ENCODE results near the gene ZBTB17. TPM values are rescaled to one million over a fixed set of nuclear protein-coding genes. Genes with fewer than 3 reads are reported as not detected.

The ZBTB17 gene
- total and polyA plus RNA-seq, 2 donors = 30.7 to 81.3 TPM

GRCh38 chr1:15948595-15949452 lies 27.1 kb downstream of the ZBTB17 start:
- Histone ChIP-seq H3K27me3 (ENCODE audit: control insufficient read depth in 2 of 2, insufficient read depth in 1 of 2, low read length in 1 of 2) (no peaks in the 10 kb centered on the region), H3K4me3 (ENCODE audit: low read length in 2 of 2) (no peak overlapping the region), H3K4me1 (ENCODE audit: control insufficient read depth in 2 of 2, insufficient read depth in 2 of 2, low read length in 2 of 2) (peaks cover 5 to 51% of the 10 kb centered on the region in 2 donors), H3K27ac (ENCODE audit: low read depth in 1 of 2, low read length in 1 of 2) (peak overlapping the region; percentile 76 to 88), H3K36me3 (ENCODE audit: control insufficient read depth in 2 of 2, insufficient read depth in 2 of 2, low read length in 1 of 2) (peaks cover 56 to 61% of the 10 kb centered on the region in 2 donors), H3K9me3 (ENCODE audit: control insufficient read depth in 2 of 2, insufficient read depth in 1 of 2, low read length in 1 of 2) (no peaks in the 10 kb centered on the region)
- DNase-seq (ENCODE audit: low read depth in 6 of 9, low spot score in 9 of 9) = no peak
- 90% methylated on average over 15 of the region's 15 CpGs for WGBS

GRCh38 chr1:15948091-15948591 lies 27.8 kb downstream of the ZBTB17 start:
- Histone ChIP-seq H3K4me1 (ENCODE audit: control insufficient read depth in 2 of 2, insufficient read depth in 2 of 2, low read length in 2 of 2) (peaks cover 3 to 44% of the 10 kb centered on the region in 2 donors), H3K27me3 (ENCODE audit: control insufficient read depth in 2 of 2, insufficient read depth in 1 of 2, low read length in 1 of 2) (no peaks in the 10 kb centered on the region), H3K9me3 (ENCODE audit: control insufficient read depth in 2 of 2, insufficient read depth in 1 of 2, low read length in 1 of 2) (no peaks in the 10 kb centered on the region), H3K27ac (ENCODE audit: low read depth in 1 of 2, low read length in 1 of 2) (peak overlapping the region in 1 of 2 donors; percentile 12), H3K36me3 (ENCODE audit: control insufficient read depth in 2 of 2, insufficient read depth in 2 of 2, low read length in 1 of 2) (peaks cover 60 to 64% of the 10 kb centered on the region in 2 donors), H3K4me3 (ENCODE audit: low read length in 2 of 2) (no peak overlapping the region)
- no peak for DNase-seq (ENCODE audit: low read depth in 6 of 9, low spot score in 9 of 9)
- WGBS = 96% methylated on average over 16 of the region's 16 CpGs

- no peak for DNase-seq (ENCODE audit: low read depth in 6 of 9, low spot score in 9 of 9)
Measured at GRCh38 chr1:15947382-15948090, 28.4 kb downstream of the ZBTB17 start.

GRCh38 chr1:15946571-15947381 lies 29.1 kb downstream of the ZBTB17 start:
- WGBS = 96% methylated on average over 18 of the region's 18 CpGs
- no peaks in the 10 kb centered on the region for H3K27me3 ChIP-seq (ENCODE audit: control insufficient read depth in 2 of 2, insufficient read depth in 1 of 2, low read length in 1 of 2)
- no peak overlapping the region for H3K4me3 ChIP-seq (ENCODE audit: low read length in 2 of 2)
- no peak overlapping the region for H3K27ac ChIP-seq (ENCODE audit: low read depth in 1 of 2, low read length in 1 of 2)
- H3K4me1 ChIP-seq (ENCODE audit: control insufficient read depth in 2 of 2, insufficient read depth in 2 of 2, low read length in 2 of 2) = peaks cover 3 to 32% of the 10 kb centered on the region in 2 donors
- no peaks in the 10 kb centered on the region for H3K9me3 ChIP-seq (ENCODE audit: control insufficient read depth in 2 of 2, insufficient read depth in 1 of 2, low read length in 1 of 2)
- no peak for DNase-seq (ENCODE audit: low read depth in 6 of 9, low spot score in 9 of 9)
- H3K36me3 ChIP-seq (ENCODE audit: control insufficient read depth in 2 of 2, insufficient read depth in 2 of 2, low read length in 1 of 2) = peaks cover 68 to 74% of the 10 kb centered on the region in 2 donors

More at GRCh38 chr1:15947382-15948090, 28.4 kb downstream of the ZBTB17 start:
- H3K4me1 ChIP-seq (ENCODE audit: control insufficient read depth in 2 of 2, insufficient read depth in 2 of 2, low read length in 2 of 2) = peaks cover 3 to 40% of the 10 kb centered on the region in 2 donors
- H3K36me3 ChIP-seq (ENCODE audit: control insufficient read depth in 2 of 2, insufficient read depth in 2 of 2, low read length in 1 of 2) = peaks cover 65 to 70% of the 10 kb centered on the region in 2 donors
- 95% methylated on average over 10 of the region's 10 CpGs for WGBS
- H3K27me3 ChIP-seq (ENCODE audit: control insufficient read depth in 2 of 2, insufficient read depth in 1 of 2, low read length in 1 of 2) = no peaks in the 10 kb centered on the region
- no peak overlapping the region for H3K4me3 ChIP-seq (ENCODE audit: low read length in 2 of 2)
- no peaks in the 10 kb centered on the region for H3K9me3 ChIP-seq (ENCODE audit: control insufficient read depth in 2 of 2, insufficient read depth in 1 of 2, low read length in 1 of 2)
- no peak overlapping the region for H3K27ac ChIP-seq (ENCODE audit: low read depth in 1 of 2, low read length in 1 of 2)

- WGBS = 98% methylated on average over 17 of the region's 17 CpGs
- H3K36me3 ChIP-seq (ENCODE audit: control insufficient read depth in 2 of 2, insufficient read depth in 2 of 2, low read length in 1 of 2) = peaks cover 75 to 83% of the 10 kb centered on the region in 2 donors
- H3K27me3 ChIP-seq (ENCODE audit: control insufficient read depth in 2 of 2, insufficient read depth in 1 of 2, low read length in 1 of 2) = no peaks in the 10 kb centered on the region
- H3K4me1 ChIP-seq (ENCODE audit: control insufficient read depth in 2 of 2, insufficient read depth in 2 of 2, low read length in 2 of 2) = peaks cover 3 to 24% of the 10 kb centered on the region in 2 donors
- H3K27ac ChIP-seq (ENCODE audit: low read depth in 1 of 2, low read length in 1 of 2) = no peak overlapping the region
- no peak overlapping the region for H3K4me3 ChIP-seq (ENCODE audit: low read length in 2 of 2)
- no peak for DNase-seq (ENCODE audit: low read depth in 6 of 9, low spot score in 9 of 9)
- H3K9me3 ChIP-seq (ENCODE audit: control insufficient read depth in 2 of 2, insufficient read depth in 1 of 2, low read length in 1 of 2) = no peaks in the 10 kb centered on the region
Measured at GRCh38 chr1:15945832-15946448, 30.0 kb downstream of the ZBTB17 start.

- 98% methylated on average over 39 of the region's 39 CpGs for WGBS
- DNase-seq (ENCODE audit: low read depth in 6 of 9, low spot score in 9 of 9) = no peak
- Histone ChIP-seq H3K4me1 (ENCODE audit: control insufficient read depth in 2 of 2, insufficient read depth in 2 of 2, low read length in 2 of 2) (peaks cover 0 to 16% of the 10 kb centered on the region in 2 donors), H3K9me3 (ENCODE audit: control insufficient read depth in 2 of 2, insufficient read depth in 1 of 2, low read length in 1 of 2) (no peaks in the 10 kb centered on the region), H3K27ac (ENCODE audit: low read depth in 1 of 2, low read length in 1 of 2) (no peak overlapping the region), H3K4me3 (ENCODE audit: low read length in 2 of 2) (no peak overlapping the region), H3K27me3 (ENCODE audit: control insufficient read depth in 2 of 2, insufficient read depth in 1 of 2, low read length in 1 of 2) (no peaks in the 10 kb centered on the region), H3K36me3 (ENCODE audit: control insufficient read depth in 2 of 2, insufficient read depth in 2 of 2, low read length in 1 of 2) (peaks cover 82 to 90% of the 10 kb centered on the region in 2 donors)
Measured at GRCh38 chr1:15945011-15945831, 30.7 kb downstream of the ZBTB17 start.

GRCh38 chr1:15944308-15945010 lies 31.4 kb downstream of the ZBTB17 start:
- no peak for DNase-seq (ENCODE audit: low read depth in 6 of 9, low spot score in 9 of 9)
- Histone ChIP-seq H3K27me3 (ENCODE audit: control insufficient read depth in 2 of 2, insufficient read depth in 1 of 2, low read length in 1 of 2) (no peaks in the 10 kb centered on the region), H3K4me1 (ENCODE audit: control insufficient read depth in 2 of 2, insufficient read depth in 2 of 2, low read length in 2 of 2) (peaks cover 0 to 9% of the 10 kb centered on the region in 2 donors), H3K27ac (ENCODE audit: low read depth in 1 of 2, low read length in 1 of 2) (no peak overlapping the region), H3K36me3 (ENCODE audit: control insufficient read depth in 2 of 2, insufficient read depth in 2 of 2, low read length in 1 of 2) (peaks cover 88 to 93% of the 10 kb centered on the region in 2 donors), H3K9me3 (ENCODE audit: control insufficient read depth in 2 of 2, insufficient read depth in 1 of 2, low read length in 1 of 2) (no peaks in the 10 kb centered on the region), H3K4me3 (ENCODE audit: low read length in 2 of 2) (no peak overlapping the region)
- 98% methylated on average over 55 of the region's 55 CpGs for WGBS
